K562 (cell line): ENCODE measurements around the gene PTK7. TPM values are rescaled to one million over a fixed set of nuclear protein-coding genes. Genes with fewer than 3 reads are reported as not detected.

Experiments used
- FOSL1 ChIP-seq: fragments of 200-800 bp; sonication (Bioruptor generic); conservative IDR thresholded peaks from 2 replicates; pipeline ENCODE4 v1.6.1; 2016; ENCODE audit warnings: missing genetic modification characterization, missing compliant biosample characterization
- HCFC1 ChIP-seq: IDR thresholded peaks from 2 replicates; pipeline ENCODE4 v1.6.1; 2012; ENCODE audit warnings: low read depth, low read length, improper control_type of control experiment
- KDM4B ChIP-seq, 2 experiments: fragments of 450-650 bp in 1 of 2; sonication (generic) in 1 of 2; IDR thresholded peaks; 2 replicates each; pipeline ENCODE4 v1.6.1; 2016 to 2017; ENCODE audit warnings: borderline replicate concordance in 2 of 2, antibody characterized with exemption in 1 of 2, low read depth in 1 of 2, mild to moderate bottlenecking in 1 of 2
- MAX ChIP-seq: sonication (generic); formaldehyde crosslinking; IDR thresholded peaks from 2 replicates; pipeline ENCODE4 v1.9.0; 2022; ENCODE audit warnings: mild to moderate bottlenecking, missing genetic modification reagents
- MGA ChIP-seq: fragments of 450-650 bp; IDR thresholded peaks from 2 replicates; pipeline ENCODE4 v1.6.1; 2016; ENCODE audit warnings: mild to moderate bottlenecking, moderate library complexity
- PRDM10 ChIP-seq: fragments of 450-650 bp; IDR thresholded peaks from 2 replicates; pipeline ENCODE4 v1.6.1; 2018; ENCODE audit not compliant: partially characterized antibody
- RUNX1 ChIP-seq: sonication (generic); IDR thresholded peaks from 2 replicates; pipeline ENCODE4 v1.6.1; 2016; ENCODE audit warnings: antibody characterized with exemption, low read depth
- SAP30 ChIP-seq: fragments of 200-600 bp; sonication (generic); IDR thresholded peaks from 2 replicates; pipeline ENCODE4 v1.6.1; 2012; ENCODE audit warnings: borderline replicate concordance, low read depth, mild to moderate bottlenecking, moderate library complexity, low read length, control low read depth, inconsistent platforms; ENCODE audit not compliant: insufficient read depth, poor library complexity, severe bottlenecking
- ZNF511 ChIP-seq: sonication (generic); formaldehyde crosslinking; IDR thresholded peaks from 2 replicates; pipeline ENCODE4 v1.8.0; 2022; ENCODE audit warnings: mild to moderate bottlenecking, missing genetic modification reagents
- polyA plus RNA-seq, 8 experiments: library from polyadenylated mRNA; depleted of rRNA in 4 of 8; stranded (reverse) in 5 of 8; unstranded in 3 of 8; fragments of >200 nt; fragmentation: Nextera tagmentation in 2 of 8; fragmentation: Illumina TruSeq in 1 of 8; extraction: Ambion mirVana in 2 of 8; extraction: Trizol in 1 of 8; gene quantifications; 2 replicates each; pipeline versions ENCODE4 v1.2.1 to v1.2.3, GENCODE V29; 2011 to 2014; ENCODE audit warnings: inconsistent platforms in 1 of 8, missing spikeins in 1 of 8
- total RNA-seq, 7 experiments: library from RNA; depleted of rRNA in 6 of 7; stranded (reverse); fragments of >200 nt in 6 of 7; fragmentation: Illumina TruSeq in 2 of 7; extraction: Trizol in 2 of 7; gene quantifications; 2 replicates each; pipeline versions ENCODE4 v1.2.1 to v1.2.3, GENCODE V29; 2011 to 2021; ENCODE audit warnings: low replicate concordance in 1 of 7

The PTK7 gene
- total and polyA plus RNA-seq, 9 of the 15 experiments (the other 6 are each of a cell fraction or from before 2014, with no cell fraction given) = 0.20 to 6.8 (median 4.2) TPM

- peak; percentile 71 for TF ChIP-seq FOSL1
- 0 out of 4 replicates have a peak, but pooled peaks of 1 of the 2 experiments have one; percentile 28 for TF ChIP-seq KDM4B (IDR thresholded peaks at IDR 0.05; ENCODE audit: borderline replicate concordance in 2 of 2, low read depth in 1 of 2)
- peak; percentile 89 for TF ChIP-seq ZNF511 (CRISPR knock-in tag)
- TF ChIP-seq RUNX1 = no peak
- TF ChIP-seq SAP30 = peak; percentile 61
- TF ChIP-seq HCFC1 = peak; percentile 62
- TF ChIP-seq PRDM10 = peak; percentile 21
- TF ChIP-seq MGA = no peak; the same call in 1 of the 2 replicates
- peak; percentile 77 for TF ChIP-seq MAX (CRISPR knock-in tag)
These were observed 95.0 kb downstream of the PTK7 start, which contains the start of gene SRF (continued) for GRCh38 chr6:43170931-43171706.
